RPMI8226 (cell line): ENCODE measurements around the gene HPD.
"Not testable (repeated sequence)": the region's sequence is repeated elsewhere in the genome, so short reads cannot be mapped to it uniquely, and the experiment has no call there.

ENCODE experiments used
- DNase-seq: peaks from one replicate; pipeline ENCODE4 v3.0.0-alpha.2; 2015

The HPD gene

GRCh38 chr12:121858662-121859572 lies at the start of gene HPD:
Gene HPD, minus strand, starts transcription at chr12:121858859. Its CDS starts 36 bp downstream, at chr12:121858823.
- no peak for DNase-seq

GRCh38 chr12:121905746-121906145 lies 47.1 kb upstream of the HPD start:
- no peak for DNase-seq

DNA sequence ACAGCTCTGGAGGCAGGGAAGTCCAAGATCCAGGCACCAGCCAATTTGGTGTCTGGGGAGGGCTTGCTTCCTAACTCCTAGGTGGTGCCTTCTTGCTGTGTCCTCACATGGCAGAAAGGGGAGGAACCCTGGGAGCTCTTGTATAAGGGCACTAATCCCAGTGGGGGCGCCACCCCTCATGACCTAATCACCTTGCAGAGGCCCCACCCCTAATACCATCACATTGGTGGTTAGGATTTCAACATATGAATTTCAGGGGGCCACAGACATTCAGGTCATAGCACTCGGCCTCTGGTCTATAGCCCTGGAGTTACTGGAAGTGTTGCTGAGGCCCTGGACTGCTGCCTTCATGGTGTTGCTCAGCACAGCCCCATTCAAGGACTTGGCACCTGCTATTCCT lies 44.5 kb upstream of the HPD start:
- DNase-seq, result no peak

DNA sequence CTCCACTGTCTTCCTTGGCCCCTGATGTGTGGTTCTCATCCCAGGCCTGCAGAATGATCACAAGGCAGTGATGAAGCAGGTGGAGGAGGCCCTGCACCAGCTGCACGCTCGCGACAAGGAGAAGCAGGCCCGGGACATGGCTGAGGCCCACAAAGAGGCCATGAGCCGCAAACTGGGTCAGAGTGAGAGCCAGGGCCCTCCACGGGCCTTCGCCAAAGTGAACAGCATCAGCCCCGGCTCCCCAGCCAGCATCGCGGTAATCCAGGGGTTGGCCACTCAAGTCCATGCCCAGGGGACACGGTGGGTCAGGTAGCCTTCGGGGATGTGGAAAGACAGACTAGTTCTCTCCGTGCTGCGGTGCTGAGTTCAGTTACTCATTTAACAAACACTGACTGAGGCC lies 40.9 kb upstream of the HPD start:
- DNase-seq, result no peak

- no peak for DNase-seq
These were observed 39.6 kb upstream of the HPD start for GRCh38 chr12:121898287-121898686.

DNA sequence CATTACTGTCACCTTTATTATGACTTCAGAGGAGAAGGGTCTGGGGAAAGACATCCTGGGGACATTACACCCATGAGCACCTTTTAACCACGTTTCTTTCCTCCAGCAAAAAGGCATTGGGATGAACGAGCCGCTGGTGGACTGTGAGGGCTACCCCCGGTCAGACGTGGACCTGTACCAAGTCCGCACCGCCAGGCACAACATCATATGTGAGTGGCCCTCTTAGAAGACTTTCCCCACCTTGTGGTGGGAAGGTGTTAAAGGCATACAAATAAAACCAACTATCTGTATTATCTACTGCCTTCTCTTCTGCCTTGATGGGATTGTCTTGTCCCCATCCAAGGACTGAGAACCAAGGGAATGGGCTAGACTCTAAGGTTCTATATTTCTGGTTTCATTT lies 36.0 kb upstream of the HPD start:
- no peak for DNase-seq

DNA sequence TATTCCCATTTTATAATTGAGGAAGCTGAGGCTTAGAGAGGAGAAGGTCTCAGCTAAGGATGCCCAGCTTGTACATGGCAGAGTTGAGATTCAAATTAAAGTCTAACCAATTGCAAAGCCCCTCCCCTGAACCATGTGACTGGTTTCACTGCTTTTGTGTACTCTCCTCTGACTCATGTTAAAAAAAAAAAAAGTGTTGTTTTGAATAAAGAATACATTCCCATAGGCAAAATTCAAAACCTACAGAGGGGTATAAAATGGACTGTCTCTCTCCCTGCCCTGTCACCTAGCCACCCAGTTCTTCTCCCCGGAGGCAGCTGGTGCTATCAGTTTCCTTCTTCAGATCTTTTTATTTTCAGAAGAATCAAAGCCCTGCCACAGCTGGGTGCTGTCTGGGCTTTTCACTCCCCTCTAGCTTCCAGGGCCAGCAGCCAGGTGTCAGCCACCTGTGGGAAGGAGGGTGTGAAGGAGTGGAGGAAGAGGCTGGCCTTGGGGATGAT lies 35.4 kb upstream of the HPD start:
- peak; percentile 21 for DNase-seq

GRCh38 chr12:121892673-121893561 lies 34.3 kb upstream of the HPD start:
- DNase-seq, result no peak

GRCh38 chr12:121889661-121890060 lies 31.0 kb upstream of the HPD start:
- DNase-seq, result not testable (repeated sequence)

- no peak for DNase-seq
These were observed 30.6 kb upstream of the HPD start for GRCh38 chr12:121889274-121889624.

GRCh38 chr12:121888478-121889273 lies 30.0 kb upstream of the HPD start, which contains the start of gene PSMD9:
Gene PSMD9, plus strand, starts transcription at chr12:121888790. Its CDS starts 67 bp downstream, at chr12:121888857.
- DNase-seq, result peak; percentile 99

DNA sequence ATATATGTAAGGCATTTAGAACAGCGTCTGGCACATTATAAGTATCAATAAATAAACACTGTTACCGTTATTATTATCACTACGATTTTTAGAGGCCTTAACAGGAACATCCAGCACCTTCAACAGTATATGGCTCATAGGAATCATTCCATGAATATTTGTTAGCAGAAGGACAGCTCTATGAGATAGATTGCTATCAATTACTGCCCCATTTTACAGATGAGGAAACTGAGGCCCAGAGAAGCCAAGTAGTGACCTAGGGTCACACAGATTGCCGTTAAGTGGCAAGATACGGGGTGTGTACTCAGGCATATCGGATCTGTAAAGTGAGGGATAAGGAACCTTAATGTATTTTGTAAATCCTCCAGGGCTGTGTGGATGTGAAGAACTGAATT lies 29.4 kb upstream of the HPD start:
- DNase-seq, result no peak

- DNase-seq, result not testable (repeated sequence)
These were observed 26.5 kb upstream of the HPD start for GRCh38 chr12:121885129-121885528.

- no peak for DNase-seq
These were observed 24.6 kb upstream of the HPD start for GRCh38 chr12:121883315-121883660.

DNA sequence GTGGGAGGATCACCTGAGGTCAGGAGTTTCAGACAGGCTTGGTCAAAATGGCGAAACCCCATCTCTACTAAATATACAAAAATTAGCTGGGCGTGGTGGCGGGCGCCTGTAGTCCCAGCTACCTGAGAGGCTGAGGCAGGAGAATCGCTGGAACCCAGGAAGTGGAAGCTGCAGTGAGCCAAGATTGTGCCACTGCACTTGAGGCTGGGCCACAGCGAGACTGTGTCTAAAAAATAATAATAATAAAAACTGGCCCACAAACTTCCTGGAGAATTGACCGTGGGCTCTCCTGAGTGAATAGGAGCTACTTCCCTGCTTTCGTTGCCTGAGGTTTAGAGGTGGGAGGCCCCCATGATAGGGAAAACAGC lies 17.4 kb upstream of the HPD start:
- not testable (repeated sequence) for DNase-seq

GRCh38 chr12:121875582-121875981 lies 16.9 kb upstream of the HPD start:
- no peak for DNase-seq

GRCh38 chr12:121874071-121874470 lies 15.4 kb upstream of the HPD start:
- no peak for DNase-seq

DNA sequence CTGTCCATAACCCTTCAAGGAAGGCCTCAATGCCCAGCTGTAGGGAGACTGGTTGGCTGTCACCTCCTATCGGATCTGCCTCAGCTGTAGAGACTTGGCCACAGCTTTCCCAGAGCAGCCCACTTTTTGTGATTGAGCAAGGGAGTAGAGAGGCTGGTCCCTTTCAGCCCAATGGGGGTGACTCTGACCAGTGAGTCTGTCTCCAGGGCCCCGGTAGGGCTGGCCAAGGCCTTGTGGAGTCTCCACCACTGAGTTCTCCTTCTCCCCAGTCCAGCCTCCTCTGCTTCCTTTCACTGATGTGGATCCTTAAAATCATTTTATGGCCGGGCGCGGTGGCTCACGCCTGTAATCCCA lies 14.5 kb upstream of the HPD start:
- DNase-seq, result no peak

DNA sequence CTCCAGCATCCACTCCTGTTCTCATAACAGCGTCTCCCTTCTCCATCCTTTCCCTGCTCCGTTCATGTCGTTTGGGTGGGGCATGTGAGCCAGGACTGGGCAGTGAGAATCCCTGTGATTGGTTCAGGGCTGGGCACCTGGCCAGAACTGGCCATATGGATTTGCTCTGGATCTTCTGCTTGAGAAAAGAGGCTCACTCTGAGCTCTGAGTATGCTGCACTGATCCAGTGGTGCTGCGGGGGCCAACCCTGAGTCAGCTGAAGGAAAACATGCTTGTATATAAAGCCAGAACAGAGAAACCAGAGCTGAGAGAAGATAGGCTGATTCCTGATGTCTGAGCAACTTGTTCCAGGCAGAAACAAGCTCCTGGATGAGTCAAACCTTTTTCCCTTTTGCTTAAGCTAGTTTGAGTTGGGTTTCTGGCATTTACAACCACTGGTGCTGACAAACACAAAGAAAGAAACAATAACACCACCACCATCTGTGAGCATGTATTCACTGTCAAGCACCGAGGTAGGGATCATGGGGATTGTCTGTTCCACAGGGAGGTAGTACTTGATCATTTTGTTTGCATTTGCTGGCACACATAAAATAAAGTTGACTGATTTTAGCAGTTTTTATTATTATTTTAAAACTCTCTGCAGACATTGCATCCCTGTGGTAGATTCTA lies 14.0 kb upstream of the HPD start:
- DNase-seq, result no peak

GRCh38 chr12:121871467-121871866 lies 12.8 kb upstream of the HPD start:
- no peak for DNase-seq

DNA sequence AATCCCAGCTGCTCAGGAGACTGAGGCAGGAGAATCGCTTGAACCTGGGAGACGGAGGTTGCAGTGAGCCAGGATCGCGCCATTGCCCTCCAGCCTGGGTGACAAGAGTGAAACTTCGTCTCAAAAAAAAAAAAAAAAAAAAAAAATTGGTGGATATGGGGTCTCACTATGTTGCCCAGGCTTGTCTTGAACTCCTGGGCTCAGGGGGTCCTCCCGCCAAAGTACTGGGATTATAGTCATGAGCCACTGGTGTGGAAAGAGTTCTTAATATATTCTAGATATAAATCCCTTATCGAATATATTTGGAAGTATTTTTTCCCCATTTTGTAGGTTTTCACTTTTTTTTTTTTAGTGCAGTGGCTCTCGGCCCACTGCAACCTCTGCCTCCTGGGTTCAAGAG lies 10.6 kb upstream of the HPD start:
- DNase-seq, result not testable (repeated sequence)

DNA sequence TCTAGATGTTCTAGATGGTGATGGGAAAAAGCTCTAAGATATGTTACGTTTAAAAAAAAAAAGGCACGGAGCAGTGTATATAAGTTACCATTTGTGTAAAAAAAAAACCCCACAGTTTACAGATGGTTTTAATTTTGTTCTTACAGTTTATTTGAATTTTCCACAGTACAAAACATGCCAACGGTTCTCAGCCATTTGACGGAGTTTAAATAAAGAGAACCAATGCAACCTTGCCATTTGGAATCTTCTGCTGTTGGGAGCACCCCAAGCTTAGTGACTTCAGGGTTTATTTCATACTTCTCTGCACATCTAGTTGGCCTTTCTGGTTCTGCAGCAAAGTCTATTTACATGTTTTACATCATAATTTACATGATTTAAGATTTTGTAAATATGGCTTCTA lies 7.7 kb upstream of the HPD start:
- no peak for DNase-seq
